PC-9 (cell line): ENCODE measurements around the gene CNNM3. TPM values are rescaled to one million over a fixed set of nuclear protein-coding genes. Genes with fewer than 3 reads are reported as not detected.

Experiments used
- BruUV-seq: library from RNA; stranded (reverse); fragments of 400-500 nt; replicated peaks from 2 replicates; lab custom pipeline; 2021; lab: Mats Ljungman, UMichigan
- CTCF ChIA-PET: fragments of 300-600 bp; sonication (Branson Sonifier 250); formaldehyde crosslinking; loops from one replicate; lab custom pipeline; 2022; ENCODE audit warnings: antibody characterized with exemption; lab: Charles Lee
- POLR2A ChIA-PET: fragments of 300-600 bp; sonication (Branson Sonifier 250); formaldehyde crosslinking; loops from one replicate; lab custom pipeline; 2022; ENCODE audit warnings: antibody characterized with exemption; ENCODE audit not compliant: unreplicated experiment; lab: Charles Lee
- DNase-seq, 2 experiments: peaks; one replicate each; pipeline versions ENCODE4 v3.0.0 to v3.0.0-alpha.2; 2015 to 2022; ENCODE audit warnings: mixed read lengths in 1 of 2
- H2AFZ ChIP-seq: fragments of 200-600 bp; sonication (generic); 2 replicates; pipeline ENCODE4 v1.8.1; 2017; ENCODE audit warnings: antibody characterized with exemption
- H3F3A ChIP-seq: fragments of 200-600 bp; sonication (generic); 2 replicates; pipeline ENCODE4 v1.8.1; 2017; ENCODE audit warnings: antibody characterized with exemption, mild to moderate bottlenecking, low read depth; ENCODE audit not compliant: insufficient read depth
- H3K27ac ChIP-seq: fragments of 200-600 bp; sonication (generic); 2 replicates; pipeline ENCODE4 v1.6.1; 2016; ENCODE audit warnings: mixed run types
- H3K27me3 ChIP-seq: fragments of 200-600 bp; sonication (generic); 2 replicates; pipeline ENCODE4 v1.6.1; 2016; ENCODE audit warnings: low read depth, mixed run types; ENCODE audit not compliant: insufficient read depth
- H3K36me3 ChIP-seq: fragments of 200-600 bp; sonication (generic); 2 replicates; pipeline ENCODE4 v1.6.1; 2016; ENCODE audit warnings: low read depth, mixed run types
- H3K4me1 ChIP-seq: fragments of 200-600 bp; sonication (generic); replicated peaks from 2 replicates; pipeline ENCODE4 v1.6.1; 2016; ENCODE audit warnings: mixed run types; ENCODE audit not compliant: insufficient read depth
- H3K4me2 ChIP-seq: fragments of 200-600 bp; sonication (generic); 2 replicates; pipeline ENCODE4 v1.6.1; 2017; ENCODE audit warnings: mixed run types
- H3K4me3 ChIP-seq: fragments of 200-600 bp; sonication (generic); 2 replicates; pipeline ENCODE4 v1.6.1; 2016; ENCODE audit warnings: mixed run types
- H3K79me2 ChIP-seq: fragments of 200-600 bp; sonication (generic); 2 replicates; pipeline ENCODE4 v1.6.1; 2017; ENCODE audit warnings: low read depth, mixed run types
- H3K9me2 ChIP-seq: fragments of 200-600 bp; sonication (generic); 2 replicates; pipeline ENCODE4 v1.8.1; 2017; ENCODE audit warnings: mild to moderate bottlenecking; ENCODE audit not compliant: insufficient read depth
- H3K9me3 ChIP-seq: fragments of 200-600 bp; sonication (generic); 2 replicates; pipeline ENCODE4 v1.8.1; 2016; ENCODE audit warnings: low read depth; ENCODE audit not compliant: insufficient read depth
- H4K20me1 ChIP-seq: fragments of 200-600 bp; sonication (generic); 2 replicates; pipeline ENCODE4 v1.8.1; 2017; ENCODE audit not compliant: insufficient read depth
- EZH2 ChIP-seq: fragments of 200-600 bp; sonication (generic); IDR thresholded peaks from 2 replicates; pipeline ENCODE4 v1.8.0; 2017; ENCODE audit warnings: antibody characterized with exemption, low read depth
- intact Hi-C: fragments of 100-400 bp; cut with micrococcal nuclease; formaldehyde crosslinking; loops from one replicate; pipeline ENCODE4 v1.10.0; 2022; ENCODE audit not compliant: unreplicated experiment
- microRNA-seq: library from miRNA; unstranded; fragments of <30 nt; microRNA quantifications from one replicate; pipeline ENCODE4 v1.2.0, GENCODE V29; 2021; ENCODE audit warnings: borderline number of aligned reads, borderline replicate concordance
- total RNA-seq: library from RNA; stranded (reverse); gene quantifications from 2 replicates; pipeline ENCODE4 v1.2.3, GENCODE V29; 2021
- TF ChIP-seq, protein P1 (sequence below): fragments of 200-600 bp; sonication (generic); conservative IDR thresholded peaks from 2 replicates; pipeline ENCODE4 v1.6.1; 2017; ENCODE audit warnings: mixed run types, antibody characterized with exemption, mild to moderate bottlenecking, moderate library complexity

CNNM3 gene
- total RNA-seq, 1 experiment from 2014 or later = 28.7 TPM

DNA sequence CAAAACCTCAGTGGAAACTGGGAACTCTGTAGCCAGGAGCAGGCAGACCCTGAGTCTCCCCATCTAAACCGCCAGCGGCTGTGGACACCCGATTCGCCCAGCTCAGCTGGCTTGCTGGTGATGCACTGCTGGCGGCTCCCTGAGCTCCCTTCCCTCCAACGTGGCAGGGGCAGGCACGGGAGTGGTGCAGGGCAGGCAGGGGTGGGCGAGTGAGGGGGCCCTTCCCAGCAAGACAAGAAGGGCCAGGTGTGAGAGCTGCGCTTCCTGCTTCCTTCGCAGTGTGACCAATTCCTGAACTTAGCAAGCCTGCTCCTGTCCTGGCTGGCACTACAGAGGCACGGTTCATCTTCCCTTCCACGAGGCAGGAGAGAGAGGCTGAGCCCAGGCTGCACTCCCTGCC lies 66.2 kb downstream of the CNNM3 start:
- POLR2A ChIA-PET = no interaction called here
- no peaks in the 10 kb centered on the region for H3K36me3 ChIP-seq
- no TSS peak for BruUV-seq
- no peaks in the 10 kb centered on the region for H3K9me3 ChIP-seq
- intact Hi-C loops = no loop called here
- H3K4me3 ChIP-seq = no peak overlapping the region
- no peaks in the 10 kb centered on the region for H3K9me2 ChIP-seq
- H4K20me1 ChIP-seq = no peaks in the 10 kb centered on the region
- no peaks in the 10 kb centered on the region for H3K27me3 ChIP-seq
- H2AFZ ChIP-seq = no peak overlapping the region
- TF ChIP-seq, protein P1, sequence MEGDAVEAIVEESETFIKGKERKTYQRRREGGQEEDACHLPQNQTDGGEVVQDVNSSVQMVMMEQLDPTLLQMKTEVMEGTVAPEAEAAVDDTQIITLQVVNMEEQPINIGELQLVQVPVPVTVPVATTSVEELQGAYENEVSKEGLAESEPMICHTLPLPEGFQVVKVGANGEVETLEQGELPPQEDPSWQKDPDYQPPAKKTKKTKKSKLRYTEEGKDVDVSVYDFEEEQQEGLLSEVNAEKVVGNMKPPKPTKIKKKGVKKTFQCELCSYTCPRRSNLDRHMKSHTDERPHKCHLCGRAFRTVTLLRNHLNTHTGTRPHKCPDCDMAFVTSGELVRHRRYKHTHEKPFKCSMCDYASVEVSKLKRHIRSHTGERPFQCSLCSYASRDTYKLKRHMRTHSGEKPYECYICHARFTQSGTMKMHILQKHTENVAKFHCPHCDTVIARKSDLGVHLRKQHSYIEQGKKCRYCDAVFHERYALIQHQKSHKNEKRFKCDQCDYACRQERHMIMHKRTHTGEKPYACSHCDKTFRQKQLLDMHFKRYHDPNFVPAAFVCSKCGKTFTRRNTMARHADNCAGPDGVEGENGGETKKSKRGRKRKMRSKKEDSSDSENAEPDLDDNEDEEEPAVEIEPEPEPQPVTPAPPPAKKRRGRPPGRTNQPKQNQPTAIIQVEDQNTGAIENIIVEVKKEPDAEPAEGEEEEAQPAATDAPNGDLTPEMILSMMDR = no peak
- no peak for TF ChIP-seq EZH2
- CTCF ChIA-PET = no interaction called here
- H3K79me2 ChIP-seq = no peaks in the 10 kb centered on the region
- peaks cover 87% of the 10 kb centered on the region for H3K4me1 ChIP-seq
- H3F3A ChIP-seq = peaks cover 26% of the 10 kb centered on the region
- no peak overlapping the region for H3K27ac ChIP-seq
- no peak for DNase-seq
- H3K4me2 ChIP-seq = peak overlapping the region; percentile 35; the same call in 1 of the 2 replicates

DNA sequence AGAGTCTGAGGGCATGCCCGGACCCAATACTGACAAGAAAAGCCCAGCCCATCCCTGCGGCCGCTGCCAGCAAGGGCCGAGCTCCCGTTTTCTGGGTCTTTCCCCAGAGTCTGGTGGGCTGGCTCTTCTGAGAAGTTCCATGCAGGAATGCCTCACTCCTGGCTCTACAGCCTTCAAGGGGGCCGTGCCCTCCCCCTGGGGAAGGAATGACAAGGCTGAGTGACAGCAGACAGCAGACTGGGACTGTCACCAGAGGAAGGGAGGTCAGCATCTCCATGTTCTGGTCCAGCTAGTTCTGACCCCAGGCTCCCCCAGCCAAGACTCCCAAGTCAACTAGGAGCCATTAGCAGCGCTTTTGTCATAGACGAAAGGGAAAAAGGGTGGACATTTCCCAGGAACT lies 66.8 kb downstream of the CNNM3 start:
- no peak for DNase-seq
- no peak for TF ChIP-seq EZH2
- TF ChIP-seq, protein P1 = no peak
- no peaks in the 10 kb centered on the region for H4K20me1 ChIP-seq
- CTCF ChIA-PET = no interaction called here
- no peaks in the 10 kb centered on the region for H3K79me2 ChIP-seq
- H3K27ac ChIP-seq = no peak overlapping the region
- H3K36me3 ChIP-seq = no peaks in the 10 kb centered on the region
- no peak overlapping the region for H2AFZ ChIP-seq
- no peaks in the 10 kb centered on the region for H3K9me3 ChIP-seq
- peak overlapping the region; percentile 77 for H3K4me2 ChIP-seq
- intact Hi-C loops = no loop called here
- H3K27me3 ChIP-seq = no peaks in the 10 kb centered on the region
- peaks cover 33% of the 10 kb centered on the region for H3F3A ChIP-seq
- H3K4me1 ChIP-seq = peaks cover 87% of the 10 kb centered on the region
- POLR2A ChIA-PET = no interaction called here
- BruUV-seq = no TSS peak
- H3K4me3 ChIP-seq = no peak overlapping the region
- H3K9me2 ChIP-seq = no peaks in the 10 kb centered on the region

DNA sequence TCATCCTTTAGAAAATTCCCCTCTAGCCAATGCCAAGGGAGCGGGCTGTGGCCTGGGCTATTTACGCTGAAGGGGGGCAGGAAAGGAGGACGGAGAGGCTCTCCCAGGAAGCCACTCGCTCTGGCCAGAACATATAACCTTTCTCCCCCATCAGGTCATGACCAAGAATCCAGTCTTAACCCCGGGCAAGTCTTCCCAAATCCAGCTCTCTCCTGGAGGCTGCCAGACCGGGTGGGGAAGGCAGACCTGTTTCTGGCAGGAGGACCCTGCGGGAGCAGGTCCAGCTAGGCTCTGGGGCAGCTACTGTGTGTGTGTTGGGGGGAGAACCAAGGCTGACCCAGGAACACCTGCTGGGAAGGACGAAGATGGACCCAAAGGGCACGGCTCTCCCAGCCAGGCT lies 67.2 kb downstream of the CNNM3 start:
- Histone ChIP-seq H2AFZ (no peak overlapping the region), H4K20me1 (no peaks in the 10 kb centered on the region), H3K9me3 (no peaks in the 10 kb centered on the region), H3K9me2 (no peaks in the 10 kb centered on the region), H3K27ac (no peak overlapping the region), H3K36me3 (no peaks in the 10 kb centered on the region), H3K4me2 (peak overlapping the region; percentile 77), H3K4me3 (no peak overlapping the region), H3K27me3 (no peaks in the 10 kb centered on the region), H3F3A (peaks cover 37% of the 10 kb centered on the region), H3K79me2 (no peaks in the 10 kb centered on the region), H3K4me1 (peaks cover 87% of the 10 kb centered on the region)
- no peak for TF ChIP-seq EZH2
- TF ChIP-seq, protein P1 = no peak
- intact Hi-C loops = no loop called here
- DNase-seq = no peak
- no TSS peak for BruUV-seq
- ChIA-PET CTCF (no interaction called here), POLR2A (no interaction called here)

Small RNA genes within 50 kb of the gene (microRNA-seq; reads per million reads assigned to microRNA genes)
- gene MIR3127 = 4.0 reads per million

Other genes with a start within 250 kb of the CNNM3 start
- gene KANSL3, start 178.0 kb upstream of the CNNM3 start, total RNA-seq = 52.0 and 53.8 TPM in 2 replicates
- gene FER1L5, start 173.5 kb upstream of the CNNM3 start, total RNA-seq = 0.09 TPM in 1 of 2 replicates, not detected in the other
- 13.2 and 15.6 TPM in 2 replicates for gene LMAN2L, start 76.2 kb upstream of the CNNM3 start, total RNA-seq
- 28.2 and 31.4 TPM in 2 replicates for gene CNNM4, start 55.4 kb upstream of the CNNM3 start, total RNA-seq
- 6.0 and 8.9 TPM in 2 replicates for gene ANKRD23, start 27.8 kb downstream of the CNNM3 start, total RNA-seq
- gene ANKRD39, start 41.7 kb downstream of the CNNM3 start, total RNA-seq = 19.0 and 23.2 TPM in 2 replicates
- gene SEMA4C, start 53.8 kb downstream of the CNNM3 start, total RNA-seq = 52.8 and 60.5 TPM in 2 replicates
- 1.8 and 3.5 TPM in 2 replicates for gene FAM178B, start 170.3 kb downstream of the CNNM3 start, total RNA-seq